Measurements from ENCODE around the gene AKAP4. TPM values are rescaled to one million over a fixed set of nuclear protein-coding genes. Genes with fewer than 3 reads are reported as not detected.

The AKAP4 gene
- total and polyA plus RNA-seq, 10 of the 15 experiments (the other 5 are each of a cell fraction or from before 2014, with no cell fraction given), result not detected

DNA sequence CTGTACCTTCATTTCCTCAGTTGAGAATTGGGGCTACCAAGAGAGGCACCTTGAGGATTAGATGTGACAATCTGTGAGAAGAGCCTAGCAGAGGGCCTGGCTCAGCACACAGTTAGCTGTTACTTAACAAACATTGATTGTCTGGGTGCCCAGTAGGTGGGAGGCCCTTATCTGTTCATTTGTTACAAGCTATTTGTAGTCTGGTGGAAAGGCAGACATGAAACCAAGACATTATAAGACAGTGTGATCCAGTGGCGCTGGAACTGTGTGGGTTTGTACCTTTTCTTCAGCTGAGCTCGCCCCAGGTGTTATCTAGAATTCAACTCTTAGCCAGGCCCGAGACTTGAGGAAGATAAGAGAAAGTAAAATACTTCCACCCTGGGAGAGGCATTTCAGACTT lies 16.9 kb downstream of the AKAP4 start:
- ChIA-PET RAD21 (ENCODE audit: unreplicated experiment) (no interaction called here), CTCF (interaction anchor here (1.1 kb wide), 1 partner anchor 8 kb away, joined by 4 read pairs; no protein-coding TSS in a partner anchor), SMC1A (ENCODE audit: uncharacterized antibody, unreplicated experiment) (no interaction called here), POLR2A (no interaction called here)
- BruUV-seq (replicated peaks), result no TSS peak
- no peak for FAIRE-seq
- Histone ChIP-seq H4K20me1 (ENCODE audit: control insufficient read depth, insufficient read depth) (no peaks in the 10 kb centered on the region), H3K4me1 (ENCODE audit: control insufficient read depth, insufficient read depth, low read length) (no peaks in the 10 kb centered on the region), H2AFZ (ENCODE audit: control insufficient read depth, low read depth, low read length) (no peak overlapping the region), H3K4me3 (no peak overlapping the region), H3K79me2 (ENCODE audit: control insufficient read depth, insufficient read depth, low read length) (no peaks in the 10 kb centered on the region), H3K36me3 (ENCODE audit: control insufficient read depth in 2 of 2, insufficient read depth in 2 of 2, low read length in 1 of 2) (no peaks in the 10 kb centered on the region), H3K9ac (ENCODE audit: control insufficient read depth, insufficient read depth, low read length) (no peak overlapping the region), H3K27me3 (replicated peaks in 1 of 2; ENCODE audit: control insufficient read depth in 2 of 2, insufficient read depth in 2 of 2, low read length in 1 of 2) (no peaks in the 10 kb centered on the region), H3K9me3 (replicated peaks; ENCODE audit: control insufficient read depth, insufficient read depth, low read length) (no peaks in the 10 kb centered on the region), H3K4me2 (ENCODE audit: control insufficient read depth, insufficient read depth) (no peak overlapping the region), H3K27ac (ENCODE audit: control insufficient read depth, insufficient read depth) (no peak overlapping the region)
- WGBS (ENCODE audit: insufficient coverage, insufficient replicate concordance, low lambda C conversion rate, missing lambda C conversion rate), result 20% methylated on average over 3 of the region's 3 CpGs
- DNase-seq (ENCODE audit: low read depth, low spot score), result no peak
- no peak for ATAC-seq
- intact Hi-C loops (cut with micrococcal nuclease; ENCODE audit: unreplicated experiment) (no loop called here), in situ Hi-C loops (cut with MboI) (no loop called here)
- TF ChIP-seq HDAC2 (IDR thresholded peaks at IDR 0.05) (no peak), POLR2A (IDR thresholded peaks at IDR 0.05; ENCODE audit: low read depth, low read length) (no peak), BMI1 (IDR thresholded peaks at IDR 0.05; ENCODE audit: borderline replicate concordance) (no peak), RCOR1 (conservative IDR thresholded peaks at IDR 0.05; ENCODE audit: low read depth, low read length) (no peak), TBL1XR1 (IDR thresholded peaks at IDR 0.05; ENCODE audit: low read depth, low read length) (no peak), SMAD1 (IDR thresholded peaks at IDR 0.05; ENCODE audit: low read depth, partially characterized antibody) (no peak), ZBED1 (IDR thresholded peaks at IDR 0.05; ENCODE audit: borderline replicate concordance) (no peak), ZNF24 (IDR thresholded peaks at IDR 0.05) (no peak), DPF2 (IDR thresholded peaks at IDR 0.05) (no peak), RAD21 (IDR thresholded peaks at IDR 0.05; ENCODE audit: insufficient read depth, low read depth, low read length) (no peak), MYC (IDR thresholded peaks at IDR 0.05; ENCODE audit: insufficient read depth, insufficient read length, insufficient replicate concordance, low read length, severe bottlenecking) (no peak), NR2C2 (IDR thresholded peaks at IDR 0.05; ENCODE audit: borderline replicate concordance, control insufficient read depth, insufficient read length, low read depth) (no peak)
- TF ChIP-seq, protein P1, sequence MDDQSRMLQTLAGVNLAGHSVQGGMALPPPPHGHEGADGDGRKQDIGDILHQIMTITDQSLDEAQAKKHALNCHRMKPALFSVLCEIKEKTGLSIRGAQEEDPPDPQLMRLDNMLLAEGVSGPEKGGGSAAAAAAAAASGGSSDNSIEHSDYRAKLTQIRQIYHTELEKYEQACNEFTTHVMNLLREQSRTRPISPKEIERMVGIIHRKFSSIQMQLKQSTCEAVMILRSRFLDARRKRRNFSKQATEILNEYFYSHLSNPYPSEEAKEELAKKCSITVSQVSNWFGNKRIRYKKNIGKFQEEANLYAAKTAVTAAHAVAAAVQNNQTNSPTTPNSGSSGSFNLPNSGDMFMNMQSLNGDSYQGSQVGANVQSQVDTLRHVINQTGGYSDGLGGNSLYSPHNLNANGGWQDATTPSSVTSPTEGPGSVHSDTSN (IDR thresholded peaks at IDR 0.05; ENCODE audit: insufficient replicate concordance, low read depth, low read length), result no peak
- TF ChIP-seq, protein P2, sequence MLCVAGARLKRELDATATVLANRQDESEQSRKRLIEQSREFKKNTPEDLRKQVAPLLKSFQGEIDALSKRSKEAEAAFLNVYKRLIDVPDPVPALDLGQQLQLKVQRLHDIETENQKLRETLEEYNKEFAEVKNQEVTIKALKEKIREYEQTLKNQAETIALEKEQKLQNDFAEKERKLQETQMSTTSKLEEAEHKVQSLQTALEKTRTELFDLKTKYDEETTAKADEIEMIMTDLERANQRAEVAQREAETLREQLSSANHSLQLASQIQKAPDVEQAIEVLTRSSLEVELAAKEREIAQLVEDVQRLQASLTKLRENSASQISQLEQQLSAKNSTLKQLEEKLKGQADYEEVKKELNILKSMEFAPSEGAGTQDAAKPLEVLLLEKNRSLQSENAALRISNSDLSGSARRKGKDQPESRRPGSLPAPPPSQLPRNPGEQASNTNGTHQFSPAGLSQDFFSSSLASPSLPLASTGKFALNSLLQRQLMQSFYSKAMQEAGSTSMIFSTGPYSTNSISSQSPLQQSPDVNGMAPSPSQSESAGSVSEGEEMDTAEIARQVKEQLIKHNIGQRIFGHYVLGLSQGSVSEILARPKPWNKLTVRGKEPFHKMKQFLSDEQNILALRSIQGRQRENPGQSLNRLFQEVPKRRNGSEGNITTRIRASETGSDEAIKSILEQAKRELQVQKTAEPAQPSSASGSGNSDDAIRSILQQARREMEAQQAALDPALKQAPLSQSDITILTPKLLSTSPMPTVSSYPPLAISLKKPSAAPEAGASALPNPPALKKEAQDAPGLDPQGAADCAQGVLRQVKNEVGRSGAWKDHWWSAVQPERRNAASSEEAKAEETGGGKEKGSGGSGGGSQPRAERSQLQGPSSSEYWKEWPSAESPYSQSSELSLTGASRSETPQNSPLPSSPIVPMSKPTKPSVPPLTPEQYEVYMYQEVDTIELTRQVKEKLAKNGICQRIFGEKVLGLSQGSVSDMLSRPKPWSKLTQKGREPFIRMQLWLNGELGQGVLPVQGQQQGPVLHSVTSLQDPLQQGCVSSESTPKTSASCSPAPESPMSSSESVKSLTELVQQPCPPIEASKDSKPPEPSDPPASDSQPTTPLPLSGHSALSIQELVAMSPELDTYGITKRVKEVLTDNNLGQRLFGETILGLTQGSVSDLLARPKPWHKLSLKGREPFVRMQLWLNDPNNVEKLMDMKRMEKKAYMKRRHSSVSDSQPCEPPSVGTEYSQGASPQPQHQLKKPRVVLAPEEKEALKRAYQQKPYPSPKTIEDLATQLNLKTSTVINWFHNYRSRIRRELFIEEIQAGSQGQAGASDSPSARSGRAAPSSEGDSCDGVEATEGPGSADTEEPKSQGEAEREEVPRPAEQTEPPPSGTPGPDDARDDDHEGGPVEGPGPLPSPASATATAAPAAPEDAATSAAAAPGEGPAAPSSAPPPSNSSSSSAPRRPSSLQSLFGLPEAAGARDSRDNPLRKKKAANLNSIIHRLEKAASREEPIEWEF (IDR thresholded peaks at IDR 0.05; ENCODE audit: insufficient replicate concordance, low read depth, low read length), result no peak
- TF ChIP-seq, protein P3, sequence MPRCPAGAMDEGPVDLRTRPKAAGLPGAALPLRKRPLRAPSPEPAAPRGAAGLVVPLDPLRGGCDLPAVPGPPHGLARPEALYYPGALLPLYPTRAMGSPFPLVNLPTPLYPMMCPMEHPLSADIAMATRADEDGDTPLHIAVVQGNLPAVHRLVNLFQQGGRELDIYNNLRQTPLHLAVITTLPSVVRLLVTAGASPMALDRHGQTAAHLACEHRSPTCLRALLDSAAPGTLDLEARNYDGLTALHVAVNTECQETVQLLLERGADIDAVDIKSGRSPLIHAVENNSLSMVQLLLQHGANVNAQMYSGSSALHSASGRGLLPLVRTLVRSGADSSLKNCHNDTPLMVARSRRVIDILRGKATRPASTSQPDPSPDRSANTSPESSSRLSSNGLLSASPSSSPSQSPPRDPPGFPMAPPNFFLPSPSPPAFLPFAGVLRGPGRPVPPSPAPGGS (IDR thresholded peaks at IDR 0.05; ENCODE audit: borderline replicate concordance, insufficient read depth, low read depth, low read length, poor library complexity, severe bottlenecking), result no peak
